Prostate gland (tissue), 2 donors: ENCODE data around the gene LAMB1. TPM values are rescaled to one million over a fixed set of nuclear protein-coding genes. Genes with fewer than 3 reads are reported as not detected.

Experiments
- DNase-seq: peaks from one replicate; pipeline ENCODE4 v3.0.0-alpha.2; 2019; ENCODE audit warnings: low spot score
- H3K27ac ChIP-seq, 2 donors: fragments of 200-600 bp; sonication (generic); 2 replicates each; pipeline ENCODE4 v1.5.1; 2017 to 2019
- H3K27me3 ChIP-seq: fragments of 200-600 bp; sonication (generic); replicated peaks from 2 replicates; pipeline ENCODE4 v1.5.1; 2019; ENCODE audit not compliant: insufficient read depth
- H3K36me3 ChIP-seq, 2 donors: fragments of 200-600 bp; sonication (generic); 1 replicate in 1 of 2; 2 replicates in 1 of 2; pipeline versions ENCODE4 v1.5.1 to v1.8.1; 2017 to 2019
- H3K4me1 ChIP-seq: fragments of 200-600 bp; sonication (generic); replicated peaks from 2 replicates; pipeline ENCODE4 v1.5.1; 2019
- H3K4me3 ChIP-seq, 2 donors: fragments of 200-600 bp; sonication (generic); 2 replicates each; pipeline ENCODE4 v1.5.1; 2017 to 2019
- H3K9me3 ChIP-seq: fragments of 200-600 bp; sonication (generic); 2 replicates; pipeline ENCODE4 v1.5.1; 2017
- POLR2A ChIP-seq: fragments of 450-650 bp; IDR thresholded peaks from one replicate; pipeline ENCODE4 v1.6.1; 2016; ENCODE audit warnings: antibody characterized with exemption, mild to moderate bottlenecking
- POLR2AphosphoS5 ChIP-seq: sonication (generic); formaldehyde crosslinking; IDR thresholded peaks from one replicate; pipeline ENCODE4 v1.6.1; 2017; ENCODE audit warnings: antibody characterized with exemption
- WGBS: methylation state at CpG from one replicate; pipeline ENCODE4 v1.1.5; 2018; 5-methylcytosine and 5-hydroxymethylcytosine counted together
- intact Hi-C: fragments of 100-400 bp; cut with DNase I; formaldehyde crosslinking; loops from one replicate; pipeline ENCODE4 v1.14.2; 2022
- total RNA-seq, 2 donors: library from RNA; depleted of rRNA; stranded (reverse); fragments of >200 nt; gene quantifications; one replicate each; pipeline ENCODE4 v1.1.0, GENCODE V29; 2016
- TF ChIP-seq, protein P1 (sequence below), 4 experiments: fragments of 200-600 bp in 2 of 4; fragments of 450-650 bp in 2 of 4; sonication (generic) in 2 of 4; IDR thresholded peaks; 1 replicate in 3 of 4; 2 replicates in 1 of 4; pipeline ENCODE4 v1.5.1; 2016 to 2019; ENCODE audit warnings: antibody characterized with exemption in 4 of 4, mild to moderate bottlenecking in 2 of 4, moderate library complexity in 2 of 4

Gene LAMB1
- total RNA-seq, 2 donors from 2014 or later = 15.5 to 64.1 TPM

DNA sequence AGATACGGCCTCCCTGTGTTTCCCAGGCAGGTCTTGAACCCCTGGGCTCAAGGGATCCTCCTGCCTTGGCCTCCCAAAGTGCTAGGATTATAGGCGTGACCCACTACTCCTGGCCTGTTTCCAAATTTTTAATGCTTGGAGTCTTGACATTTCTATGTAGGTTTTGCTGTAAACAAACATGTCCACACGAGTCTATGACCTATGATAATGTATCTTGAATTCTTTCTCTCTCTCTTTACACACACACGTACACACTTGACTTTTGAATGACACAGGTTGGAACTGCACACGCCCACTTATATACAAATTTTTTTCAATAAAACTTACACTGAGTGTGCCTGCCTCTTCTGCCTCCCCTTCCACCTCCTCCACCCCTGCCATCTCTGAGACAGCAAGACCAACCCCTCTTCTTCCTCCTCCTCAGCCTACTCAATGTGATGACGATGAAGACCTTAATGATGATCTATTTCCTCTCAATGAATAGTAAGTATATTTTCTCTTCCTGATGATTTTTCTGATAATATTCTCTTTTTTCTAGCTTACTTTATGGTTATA, 44.1 kb upstream of the LAMB1 start:
- intact Hi-C loops = no loop called here
- WGBS = 80% methylated on average over 6 of the region's 6 CpGs
- Histone ChIP-seq H3K9me3 (no peaks in the 10 kb centered on the region), H3K4me1 (no peaks in the 10 kb centered on the region), H3K27me3 (no peaks in the 10 kb centered on the region), H3K36me3 (no peaks in the 10 kb centered on the region), H3K4me3 (no peak overlapping the region), H3K27ac (no peak overlapping the region)
- DNase-seq = no peak
- TF ChIP-seq POLR2A (no peak), POLR2AphosphoS5 (no peak)
- TF ChIP-seq, protein P1, sequence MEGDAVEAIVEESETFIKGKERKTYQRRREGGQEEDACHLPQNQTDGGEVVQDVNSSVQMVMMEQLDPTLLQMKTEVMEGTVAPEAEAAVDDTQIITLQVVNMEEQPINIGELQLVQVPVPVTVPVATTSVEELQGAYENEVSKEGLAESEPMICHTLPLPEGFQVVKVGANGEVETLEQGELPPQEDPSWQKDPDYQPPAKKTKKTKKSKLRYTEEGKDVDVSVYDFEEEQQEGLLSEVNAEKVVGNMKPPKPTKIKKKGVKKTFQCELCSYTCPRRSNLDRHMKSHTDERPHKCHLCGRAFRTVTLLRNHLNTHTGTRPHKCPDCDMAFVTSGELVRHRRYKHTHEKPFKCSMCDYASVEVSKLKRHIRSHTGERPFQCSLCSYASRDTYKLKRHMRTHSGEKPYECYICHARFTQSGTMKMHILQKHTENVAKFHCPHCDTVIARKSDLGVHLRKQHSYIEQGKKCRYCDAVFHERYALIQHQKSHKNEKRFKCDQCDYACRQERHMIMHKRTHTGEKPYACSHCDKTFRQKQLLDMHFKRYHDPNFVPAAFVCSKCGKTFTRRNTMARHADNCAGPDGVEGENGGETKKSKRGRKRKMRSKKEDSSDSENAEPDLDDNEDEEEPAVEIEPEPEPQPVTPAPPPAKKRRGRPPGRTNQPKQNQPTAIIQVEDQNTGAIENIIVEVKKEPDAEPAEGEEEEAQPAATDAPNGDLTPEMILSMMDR (IDR thresholded peaks at IDR 0.05) = no peak

DNA sequence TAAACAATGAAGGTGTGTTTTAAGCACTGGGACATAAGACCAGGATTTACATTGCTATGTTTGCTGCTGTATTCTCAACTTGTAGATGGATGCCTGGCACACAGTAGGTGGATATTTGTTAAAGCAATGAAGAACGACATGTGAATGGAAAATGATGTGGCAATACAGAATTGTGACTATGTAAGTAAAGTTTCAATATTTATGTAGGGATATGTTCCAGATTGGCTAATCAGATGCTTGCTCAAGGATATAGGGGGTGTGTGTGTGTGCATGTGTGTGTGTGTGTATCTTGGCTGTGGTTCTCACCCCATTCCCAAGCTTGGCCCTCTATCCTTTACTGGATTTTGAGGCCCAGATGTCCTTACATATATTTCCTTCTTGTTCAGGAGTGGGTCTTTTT, 42.7 kb upstream of the LAMB1 start:
- H3K36me3 ChIP-seq = no peaks in the 10 kb centered on the region
- TF ChIP-seq, protein P1 (IDR thresholded peaks at IDR 0.05) = no peak
- TF ChIP-seq POLR2AphosphoS5 = no peak
- no peak for TF ChIP-seq POLR2A
- no peak overlapping the region for H3K4me3 ChIP-seq
- 73% methylated on average over 1 of the region's 1 CpG for WGBS
- H3K9me3 ChIP-seq = no peaks in the 10 kb centered on the region
- DNase-seq = no peak
- intact Hi-C loops = no loop called here
- H3K27me3 ChIP-seq = no peaks in the 10 kb centered on the region
- no peak overlapping the region for H3K27ac ChIP-seq
- H3K4me1 ChIP-seq = no peaks in the 10 kb centered on the region

DNA sequence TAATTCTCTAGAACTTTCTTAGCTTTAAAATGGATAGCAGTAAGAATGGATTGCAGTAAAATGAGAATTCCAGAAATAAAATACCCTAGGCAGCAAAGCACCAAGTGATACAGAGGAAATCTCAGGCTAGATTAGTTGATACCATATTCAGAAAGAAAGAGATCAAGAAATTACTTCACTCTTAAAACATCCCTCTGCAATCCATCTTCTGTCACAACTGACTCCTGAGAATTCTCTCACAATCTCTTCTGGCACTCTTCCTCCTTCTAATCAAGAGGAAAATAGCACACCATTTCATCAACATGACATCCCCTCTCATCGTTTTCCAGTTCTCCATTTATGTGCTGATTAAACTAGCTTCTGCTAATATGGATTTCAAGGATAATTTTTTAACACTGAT, 42.2 kb upstream of the LAMB1 start:
- no peak for DNase-seq
- 30% methylated on average over 1 of the region's 1 CpG for WGBS
- H3K36me3 ChIP-seq = no peaks in the 10 kb centered on the region

DNA sequence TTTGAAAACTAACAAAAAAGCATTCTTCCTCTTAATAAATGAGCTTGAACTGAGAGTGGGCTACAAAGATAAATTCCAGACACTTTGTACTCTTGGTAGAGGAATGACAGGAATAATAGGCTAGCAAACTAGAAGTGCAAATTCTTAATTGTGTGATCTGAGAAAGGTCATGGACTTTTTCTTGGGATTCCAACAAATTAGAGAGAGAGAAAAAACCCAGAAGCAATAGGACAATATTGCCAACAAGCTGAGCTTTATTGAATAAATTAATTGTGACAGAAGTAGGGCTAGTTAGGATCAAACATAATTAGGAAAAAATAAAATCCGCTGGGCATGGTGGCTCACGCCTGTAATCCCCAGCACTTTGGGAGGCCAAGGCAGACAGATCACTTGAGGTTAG, 41.4 kb upstream of the LAMB1 start:
- Histone ChIP-seq H3K27ac (no peak overlapping the region), H3K4me1 (no peaks in the 10 kb centered on the region), H3K9me3 (no peaks in the 10 kb centered on the region), H3K36me3 (no peaks in the 10 kb centered on the region), H3K4me3 (no peak overlapping the region), H3K27me3 (no peaks in the 10 kb centered on the region)
- TF ChIP-seq POLR2A (no peak), POLR2AphosphoS5 (no peak)
- TF ChIP-seq, protein P1 (IDR thresholded peaks at IDR 0.05) = no peak
- DNase-seq = no peak
- intact Hi-C loops = no loop called here
- 90% methylated on average over 2 of the region's 2 CpGs for WGBS

More for the DNA sequence above, 42.2 kb upstream of the LAMB1 start:
- TF ChIP-seq, protein P1 (IDR thresholded peaks at IDR 0.05) = no peak
- no peak for TF ChIP-seq POLR2A
- no peak for TF ChIP-seq POLR2AphosphoS5
- no peak overlapping the region for H3K27ac ChIP-seq
- H3K27me3 ChIP-seq = no peaks in the 10 kb centered on the region
- H3K4me1 ChIP-seq = no peaks in the 10 kb centered on the region
- no peaks in the 10 kb centered on the region for H3K9me3 ChIP-seq
- no peak overlapping the region for H3K4me3 ChIP-seq
- intact Hi-C loops = no loop called here

DNA sequence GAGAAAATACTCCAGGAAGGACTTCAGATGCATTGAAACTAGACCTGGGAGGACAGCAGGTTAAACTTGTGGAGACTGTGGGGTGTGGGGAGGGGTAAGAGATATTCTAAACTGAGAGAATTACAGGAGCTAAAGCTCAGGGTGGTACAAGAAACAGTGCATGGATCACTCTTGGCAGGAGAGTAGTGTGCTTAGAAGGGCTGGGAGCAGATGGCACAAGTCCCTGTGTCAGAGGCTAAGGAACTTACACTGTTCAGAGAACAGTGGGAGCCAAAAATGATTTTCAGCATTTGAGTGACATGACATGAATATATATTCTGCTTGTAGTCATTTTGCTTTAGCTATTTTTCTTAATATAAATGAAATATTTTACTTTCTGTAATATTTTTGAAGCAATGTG, 36.0 kb upstream of the LAMB1 start:
- Histone ChIP-seq H3K4me1 (no peaks in the 10 kb centered on the region), H3K27ac (no peak overlapping the region), H3K36me3 (no peaks in the 10 kb centered on the region), H3K4me3 (no peak overlapping the region), H3K9me3 (no peaks in the 10 kb centered on the region), H3K27me3 (no peaks in the 10 kb centered on the region)
- no peak for DNase-seq
- TF ChIP-seq, protein P1 (IDR thresholded peaks at IDR 0.05) = no peak
- TF ChIP-seq POLR2A = no peak
- no peak for TF ChIP-seq POLR2AphosphoS5
- intact Hi-C loops = no loop called here
